ENCODE measurements around the gene PIM3. TPM values are rescaled to one million over a fixed set of nuclear protein-coding genes. Genes with fewer than 3 reads are reported as not detected.
A peak's percentile ranks its signal among the peaks of the same experiment; 100 is the strongest.

The PIM3 gene
- total RNA-seq (2022) (86.3 and 97.3 TPM in 2 replicates), Bru-seq, nascent RNA (percentile 89 among the genes with signal in this experiment), BruChase-seq, experiment 1, labeled RNA remaining after a 6-hour chase (percentile 81 among the genes with signal in this experiment), BruChase-seq, experiment 2, labeled RNA remaining after a 2-hour chase (percentile 97 among the genes with signal in this experiment)
- long read RNA-seq, transcript PIM3-201 (6 exons, 2,369 nt): major isoform, 160 of 252 reads
- long read RNA-seq, partial matches to known transcripts: 80 of 252 reads
- long read RNA-seq, other reads (novel, unspliced or antisense): 12 of 252 reads

GRCh38 chr22:49960159-49961004, at the start of gene PIM3:
TSS of gene PIM3 (plus strand) at chr22:49960772. CDS start at chr22:49960948, 176 bp downstream.
- intact Hi-C loops (cut with micrococcal nuclease; ENCODE audit: unreplicated experiment): no loop called here
- Mint-ChIP-seq H3K36me3 (ENCODE audit: insufficient read depth, unreplicated experiment) (peaks cover 71% of the 10 kb centered on the region), H3K9me3 (ENCODE audit: low read depth, unreplicated experiment) (no peaks in the 10 kb centered on the region), H3K27ac (ENCODE audit: unreplicated experiment) (peak within 1 kb of the TSS; percentile 91), H3K4me3 (ENCODE audit: low read depth, unreplicated experiment) (peak within 1 kb of the TSS; percentile 93), H3K27me3 (ENCODE audit: unreplicated experiment) (no peaks in the 10 kb centered on the region), H3K4me1 (ENCODE audit: low read depth, unreplicated experiment) (peaks cover 36% of the 10 kb centered on the region)
- CTCF ChIA-PET: interaction anchor here (0.6 to 1.5 kb wide), 4 partner anchors 12 to 70 kb away, joined by 3 to 5 read pairs (median 4); no protein-coding TSS in a partner anchor
- peak; percentile 95 for DNase-seq
- no TSS peak for BruUV-seq (replicated peaks)
- TF ChIP-seq CTCF (IDR thresholded peaks at IDR 0.05; ENCODE audit: unreplicated experiment): no peak

- intact Hi-C loops (cut with micrococcal nuclease; ENCODE audit: unreplicated experiment): loop anchor here (10.0 kb wide), 1 partner anchor 147 kb away; no protein-coding TSS in a partner anchor
- BruUV-seq (replicated peaks): no TSS peak
These were observed 48.5 kb upstream of the PIM3 start for GRCh38 chr22:49911881-49912625.

GRCh38 chr22:49913026-49913425, 47.5 kb upstream of the PIM3 start:
- intact Hi-C loops (cut with micrococcal nuclease; ENCODE audit: unreplicated experiment): loop anchor here (10.0 kb wide), 1 partner anchor 148 kb away; no protein-coding TSS in a partner anchor

More at GRCh38 chr22:49911881-49912625, 48.5 kb upstream of the PIM3 start:
- Mint-ChIP-seq H3K27me3 (ENCODE audit: unreplicated experiment) (no peaks in the 10 kb centered on the region), H3K9me3 (ENCODE audit: low read depth, unreplicated experiment) (no peaks in the 10 kb centered on the region), H3K36me3 (ENCODE audit: insufficient read depth, unreplicated experiment) (peaks cover 38% of the 10 kb centered on the region), H3K27ac (ENCODE audit: unreplicated experiment) (no peak overlapping the region), H3K4me3 (ENCODE audit: low read depth, unreplicated experiment) (no peak overlapping the region), H3K4me1 (ENCODE audit: low read depth, unreplicated experiment) (no peaks in the 10 kb centered on the region)
- no peak for TF ChIP-seq CTCF (IDR thresholded peaks at IDR 0.05; ENCODE audit: unreplicated experiment)
- CTCF ChIA-PET: interaction anchor here (0.5 kb wide), 1 partner anchor 164 kb away, joined by 3 read pairs; no protein-coding TSS in a partner anchor
- no peak for DNase-seq

More at GRCh38 chr22:49913026-49913425, 47.5 kb upstream of the PIM3 start:
- no peaks in the 10 kb centered on the region for H3K9me3 Mint-ChIP-seq (ENCODE audit: low read depth, unreplicated experiment)
- CTCF ChIA-PET: no interaction called here
- H3K36me3 Mint-ChIP-seq (ENCODE audit: insufficient read depth, unreplicated experiment): peaks cover 39% of the 10 kb centered on the region
- H3K4me1 Mint-ChIP-seq (ENCODE audit: low read depth, unreplicated experiment): no peaks in the 10 kb centered on the region
- no peak overlapping the region for H3K27ac Mint-ChIP-seq (ENCODE audit: unreplicated experiment)
- DNase-seq: no peak
- TF ChIP-seq CTCF (IDR thresholded peaks at IDR 0.05; ENCODE audit: unreplicated experiment): no peak
- no TSS peak for BruUV-seq (replicated peaks)
- H3K27me3 Mint-ChIP-seq (ENCODE audit: unreplicated experiment): no peaks in the 10 kb centered on the region
- no peak overlapping the region for H3K4me3 Mint-ChIP-seq (ENCODE audit: low read depth, unreplicated experiment)

Measured in Calu3 (cell line).